Gastrocnemius medialis (tissue), 4 donors: Measurements from ENCODE around the gene FYCO1. TPM values are rescaled to one million over a fixed set of nuclear protein-coding genes. Genes with fewer than 3 reads are reported as not detected.

ENCODE experiments used
- ATAC-seq, 2 donors: fragments of 150-250 bp; one replicate each; pipeline ENCODE4 v1.9.1; 2016
- DNase-seq, 2 donors: peaks; one replicate each; pipeline ENCODE4 v3.0.0-alpha.2; 2019
- H3K27ac ChIP-seq, 4 donors: fragments of 200-600 bp; sonication (generic); 1 replicate in 1 of 4; 2 replicates in 3 of 4; pipeline ENCODE4 v1.5.1; 2016 to 2018; ENCODE audit warnings: mild to moderate bottlenecking in 2 of 4, moderate library complexity in 1 of 4
- H3K27me3 ChIP-seq, 3 donors: fragments of 200-600 bp; sonication (generic) in 2 of 3; 1 replicate in 1 of 3; 2 replicates in 2 of 3; pipeline versions ENCODE4 v1.5.1 to v1.6.0; 2016 to 2019; ENCODE audit warnings: mild to moderate bottlenecking in 1 of 3, moderate library complexity in 1 of 3
- H3K36me3 ChIP-seq, 2 donors: fragments of 200-600 bp; sonication (generic) in 1 of 2; one replicate each; pipeline ENCODE4 v1.5.1; 2017 to 2018
- H3K4me1 ChIP-seq, 2 donors: fragments of 200-600 bp; sonication (generic) in 1 of 2; one replicate each; pipeline ENCODE4 v1.5.1; 2016 to 2017; ENCODE audit warnings: mild to moderate bottlenecking in 2 of 2
- H3K4me3 ChIP-seq, 4 donors: fragments of 200-600 bp; sonication (generic) in 3 of 4; 1 replicate in 1 of 4; 2 replicates in 3 of 4; pipeline ENCODE4 v1.5.1; 2016 to 2019; ENCODE audit warnings: mild to moderate bottlenecking in 2 of 4
- H3K9me3 ChIP-seq, 3 donors: fragments of 200-600 bp; sonication (generic) in 2 of 3; 1 replicate in 1 of 3; 2 replicates in 2 of 3; pipeline ENCODE4 v1.5.1; 2016 to 2019
- POLR2A ChIP-seq, 2 donors: fragments of 450-650 bp; IDR thresholded peaks; one replicate each; pipeline ENCODE4 v1.6.1; 2017; ENCODE audit warnings: antibody characterized with exemption in 2 of 2, mild to moderate bottlenecking in 2 of 2, moderate library complexity in 2 of 2
- in situ Hi-C, 4 donors: fragments of 200-750 bp; cut with MboI; loops; one replicate each; pipeline versions ENCODE4 v1.15.0 to v1.8.0; 2017; ENCODE audit warnings: low sequenced_read_pairs in 4 of 4
- intact Hi-C: fragments of 100-400 bp; cut with DNase I; formaldehyde crosslinking; loops from one replicate; pipeline ENCODE4 v1.15.1; 2023; ENCODE audit warnings: low total_unique reads
- total RNA-seq, 4 donors: library from RNA; depleted of rRNA; stranded (reverse); fragments of >200 nt; gene quantifications; one replicate each; pipeline versions ENCODE4 v1.1.0 to v1.2.3, GENCODE V29; 2016
- TF ChIP-seq, protein P1 (sequence below), 5 experiments: fragments of 450-650 bp in 3 of 5; fragments of 200-600 bp in 2 of 5; sonication (generic) in 2 of 5; IDR thresholded peaks in 4 of 5; conservative IDR thresholded peaks in 1 of 5; 1 replicate in 4 of 5; 2 replicates in 1 of 5; pipeline ENCODE4 v1.5.1; 2016 to 2019; ENCODE audit warnings: antibody characterized with exemption in 5 of 5, mild to moderate bottlenecking in 3 of 5, moderate library complexity in 3 of 5

FYCO1 gene
- total RNA-seq, 4 donors from 2014 or later = 47.4 to 99.8 (median 84.2) TPM

DNA sequence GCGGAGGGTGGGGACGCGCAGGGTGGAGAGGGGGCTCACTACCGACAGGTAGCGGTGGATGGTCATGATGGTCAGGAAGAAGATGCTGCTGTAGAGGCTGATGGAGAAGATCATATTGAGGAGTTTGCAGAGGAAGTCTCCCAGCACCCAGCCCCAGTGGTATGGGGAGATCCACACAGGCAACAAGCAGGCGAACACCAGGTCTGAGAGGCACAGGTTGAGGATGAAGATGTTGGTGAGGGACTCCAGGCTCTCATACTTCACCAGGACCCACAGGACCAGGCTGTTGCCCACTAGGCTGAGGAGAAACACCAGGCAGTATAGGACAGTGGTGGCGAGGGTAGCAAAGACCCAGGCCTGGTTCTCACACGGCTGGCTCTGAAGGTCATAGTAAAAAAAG, 25.9 kb upstream of the FYCO1 start:
- no peak overlapping the region for H3K27ac ChIP-seq
- intact Hi-C loops (no loop called here), in situ Hi-C loops (no loop called here)
- ATAC-seq = no peak
- no peaks in the 10 kb centered on the region for H3K4me1 ChIP-seq
- H3K27me3 ChIP-seq = no peaks in the 10 kb centered on the region
- H3K4me3 ChIP-seq = no peak overlapping the region
- DNase-seq = no peak
- no peaks in the 10 kb centered on the region for H3K9me3 ChIP-seq
- no peak for TF ChIP-seq POLR2A (IDR thresholded peaks at IDR 0.05)
- TF ChIP-seq, protein P1, sequence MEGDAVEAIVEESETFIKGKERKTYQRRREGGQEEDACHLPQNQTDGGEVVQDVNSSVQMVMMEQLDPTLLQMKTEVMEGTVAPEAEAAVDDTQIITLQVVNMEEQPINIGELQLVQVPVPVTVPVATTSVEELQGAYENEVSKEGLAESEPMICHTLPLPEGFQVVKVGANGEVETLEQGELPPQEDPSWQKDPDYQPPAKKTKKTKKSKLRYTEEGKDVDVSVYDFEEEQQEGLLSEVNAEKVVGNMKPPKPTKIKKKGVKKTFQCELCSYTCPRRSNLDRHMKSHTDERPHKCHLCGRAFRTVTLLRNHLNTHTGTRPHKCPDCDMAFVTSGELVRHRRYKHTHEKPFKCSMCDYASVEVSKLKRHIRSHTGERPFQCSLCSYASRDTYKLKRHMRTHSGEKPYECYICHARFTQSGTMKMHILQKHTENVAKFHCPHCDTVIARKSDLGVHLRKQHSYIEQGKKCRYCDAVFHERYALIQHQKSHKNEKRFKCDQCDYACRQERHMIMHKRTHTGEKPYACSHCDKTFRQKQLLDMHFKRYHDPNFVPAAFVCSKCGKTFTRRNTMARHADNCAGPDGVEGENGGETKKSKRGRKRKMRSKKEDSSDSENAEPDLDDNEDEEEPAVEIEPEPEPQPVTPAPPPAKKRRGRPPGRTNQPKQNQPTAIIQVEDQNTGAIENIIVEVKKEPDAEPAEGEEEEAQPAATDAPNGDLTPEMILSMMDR (IDR thresholded peaks at IDR 0.05 in 4 of 5, conservative IDR thresholded peaks at IDR 0.05 in 1 of 5) = no peak
- no peaks in the 10 kb centered on the region for H3K36me3 ChIP-seq

DNA sequence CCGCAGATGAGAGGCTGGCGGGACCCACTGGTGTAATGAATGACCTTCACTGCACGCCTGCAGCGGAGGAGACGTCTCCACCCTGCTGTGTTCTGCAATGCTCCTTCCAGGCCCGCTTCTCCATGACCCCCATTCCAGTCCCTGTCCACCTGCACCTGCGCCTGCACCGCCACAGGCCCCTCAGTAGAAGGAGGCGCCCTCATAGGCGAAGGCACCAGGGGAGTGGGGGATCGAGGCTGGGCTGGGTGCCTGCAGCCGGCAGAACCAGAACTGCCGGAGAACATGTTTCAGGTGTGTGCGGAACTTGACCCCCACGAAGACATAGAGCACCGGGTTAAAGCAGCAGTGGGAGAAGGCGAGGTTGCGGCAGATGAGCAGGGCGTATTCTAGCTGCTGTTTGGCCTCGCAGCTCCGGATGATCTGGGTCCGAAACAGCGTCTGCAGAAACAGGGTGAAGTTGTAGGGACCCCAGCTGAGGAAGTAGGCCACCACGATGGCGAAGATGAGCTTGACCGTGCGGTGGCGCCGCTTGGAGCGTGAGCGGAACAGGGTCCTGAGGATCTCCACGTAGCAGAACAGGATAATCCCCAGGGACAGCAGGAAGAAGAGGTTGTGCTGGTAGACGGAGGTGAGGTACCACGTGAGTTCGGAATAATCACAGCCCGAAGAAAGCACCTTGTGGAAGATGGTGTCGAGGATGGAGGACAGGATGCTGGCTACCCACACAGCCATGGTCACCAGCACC, 25.3 kb upstream of the FYCO1 start:
- no peak for DNase-seq
- H3K4me3 ChIP-seq = no peak overlapping the region
- no peaks in the 10 kb centered on the region for H3K4me1 ChIP-seq
- no peak for ATAC-seq
- intact Hi-C loops (no loop called here), in situ Hi-C loops (no loop called here)
- TF ChIP-seq, protein P1 (IDR thresholded peaks at IDR 0.05 in 4 of 5, conservative IDR thresholded peaks at IDR 0.05 in 1 of 5) = no peak
- no peak for TF ChIP-seq POLR2A (IDR thresholded peaks at IDR 0.05)
- no peaks in the 10 kb centered on the region for H3K9me3 ChIP-seq
- no peaks in the 10 kb centered on the region for H3K27me3 ChIP-seq
- H3K36me3 ChIP-seq = no peaks in the 10 kb centered on the region
- no peak overlapping the region for H3K27ac ChIP-seq

DNA sequence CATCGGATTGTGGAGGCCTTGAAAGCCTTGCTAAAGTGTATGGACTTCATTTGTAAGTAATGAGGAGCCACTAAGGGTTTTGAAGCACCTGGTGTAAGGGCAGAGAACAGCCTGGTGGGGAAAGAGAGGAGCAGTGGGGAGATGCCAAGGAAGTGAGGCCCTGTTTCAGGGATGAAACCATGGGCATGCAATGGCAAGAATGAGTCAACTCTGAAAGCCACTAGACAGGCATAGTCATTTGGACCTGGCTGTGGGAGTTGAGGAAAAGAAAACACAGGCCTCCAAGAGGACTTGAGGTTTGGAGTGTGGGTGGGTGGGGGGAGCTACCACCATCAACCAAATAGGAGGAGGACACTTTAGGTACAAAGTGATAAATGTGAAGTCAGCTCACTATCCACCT, 24.1 kb upstream of the FYCO1 start:
- in situ Hi-C loops (no loop called here), intact Hi-C loops (no loop called here)
- DNase-seq (no peak), ATAC-seq (no peak)
- no peak overlapping the region for H3K4me3 ChIP-seq
- H3K9me3 ChIP-seq = no peaks in the 10 kb centered on the region
- no peaks in the 10 kb centered on the region for H3K36me3 ChIP-seq
- H3K27ac ChIP-seq = no peak overlapping the region
- H3K4me1 ChIP-seq = no peaks in the 10 kb centered on the region
- no peak for TF ChIP-seq POLR2A (IDR thresholded peaks at IDR 0.05)
- TF ChIP-seq, protein P1 (IDR thresholded peaks at IDR 0.05 in 4 of 5, conservative IDR thresholded peaks at IDR 0.05 in 1 of 5) = no peak
- H3K27me3 ChIP-seq = no peaks in the 10 kb centered on the region

DNA sequence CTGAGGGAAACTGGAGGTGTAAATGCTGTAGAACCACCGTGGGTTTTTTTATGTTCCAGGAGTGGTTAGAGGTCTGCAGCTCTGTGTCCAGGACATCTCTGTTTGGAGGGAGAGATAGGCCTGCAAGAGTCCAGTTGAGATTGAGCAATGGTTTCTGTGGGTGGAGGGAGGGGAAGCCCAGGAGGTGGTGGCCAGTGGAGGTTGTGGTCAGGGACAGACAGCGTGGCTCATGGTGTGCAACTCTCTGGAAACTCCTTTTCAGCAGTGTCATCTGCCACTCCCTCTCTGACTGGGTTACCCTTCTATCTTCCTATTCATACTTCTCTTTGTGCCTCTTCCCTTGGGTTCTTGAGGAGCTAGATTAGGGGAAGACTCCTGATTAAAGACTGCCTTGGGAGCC, 22.1 kb upstream of the FYCO1 start:
- in situ Hi-C loops = no loop called here
- H3K9me3 ChIP-seq = no peaks in the 10 kb centered on the region
- H3K4me3 ChIP-seq = no peak overlapping the region
- no peaks in the 10 kb centered on the region for H3K27me3 ChIP-seq
- H3K27ac ChIP-seq = no peak overlapping the region
- no peak for TF ChIP-seq POLR2A (IDR thresholded peaks at IDR 0.05)
- TF ChIP-seq, protein P1 (IDR thresholded peaks at IDR 0.05 in 4 of 5, conservative IDR thresholded peaks at IDR 0.05 in 1 of 5) = no peak
- no peak for ATAC-seq
- no peak for DNase-seq
- no peaks in the 10 kb centered on the region for H3K36me3 ChIP-seq
- no peaks in the 10 kb centered on the region for H3K4me1 ChIP-seq
- intact Hi-C loops = no loop called here
